Activated CD8-positive, alpha-beta T cell treated with anti-CD3 and anti-CD28 coated beads for 36 hours (primary cell): ENCODE measurements around the gene ZMIZ1. TPM values are rescaled to one million over a fixed set of nuclear protein-coding genes. Genes with fewer than 3 reads are reported as not detected.

Source experiments
- ATAC-seq: fragments of 200-7000 bp; cut with Tn5 transposase; one replicate; pipeline ENCODE4 v1.10.0; 2021; ENCODE audit warnings: mild to moderate bottlenecking, moderate library complexity
- CTCF ChIA-PET: fragments of 350-600 bp; sonication (Branson Sonifier 250); formaldehyde crosslinking; loops from one replicate; lab custom pipeline; 2021; ENCODE audit warnings: antibody characterized with exemption; lab: Charles Lee
- POLR2A ChIA-PET: fragments of 350-600 bp; sonication (Branson Sonifier 250); formaldehyde crosslinking; loops from one replicate; lab custom pipeline; 2021; ENCODE audit warnings: antibody characterized with exemption; lab: Charles Lee
- DNase-seq: peaks from one replicate; pipeline ENCODE4 v3.0.0-alpha.2; 2020
- H3K27ac Mint-ChIP-seq: one replicate; pipeline ENCODE4 v1.8.0; 2021; ENCODE audit warnings: mild to moderate bottlenecking, mixed read lengths
- H3K27me3 Mint-ChIP-seq: one replicate; pipeline ENCODE4 v1.8.0; 2021; ENCODE audit warnings: mixed read lengths
- H3K36me3 Mint-ChIP-seq: one replicate; pipeline ENCODE4 v1.8.0; 2021; ENCODE audit warnings: low read depth, mixed read lengths
- H3K4me1 Mint-ChIP-seq: one replicate; pipeline ENCODE4 v1.8.0; 2021; ENCODE audit warnings: low read depth, mixed read lengths
- H3K4me3 Mint-ChIP-seq: one replicate; pipeline ENCODE4 v1.8.0; 2021; ENCODE audit warnings: mild to moderate bottlenecking, moderate library complexity, mixed read lengths
- H3K9me3 Mint-ChIP-seq: one replicate; pipeline ENCODE4 v1.8.0; 2021; ENCODE audit warnings: mixed read lengths
- CTCF ChIP-seq: fragments of 200-600 bp; IDR thresholded peaks from one replicate; pipeline ENCODE4 v1.8.0; 2022; ENCODE audit warnings: antibody characterized with exemption, mild to moderate bottlenecking
- intact Hi-C: fragments of 100-400 bp; cut with micrococcal nuclease; formaldehyde crosslinking; loops from one replicate; pipeline ENCODE4 v1.10.0; 2022
- total RNA-seq, 2 experiments: library from RNA; stranded (reverse); gene quantifications; one replicate each; pipeline ENCODE4 v1.2.3, GENCODE V29; 2021

The ZMIZ1 gene
- total RNA-seq, 2 experiments from 2014 or later, result 46.5 to 52.2 TPM

DNA sequence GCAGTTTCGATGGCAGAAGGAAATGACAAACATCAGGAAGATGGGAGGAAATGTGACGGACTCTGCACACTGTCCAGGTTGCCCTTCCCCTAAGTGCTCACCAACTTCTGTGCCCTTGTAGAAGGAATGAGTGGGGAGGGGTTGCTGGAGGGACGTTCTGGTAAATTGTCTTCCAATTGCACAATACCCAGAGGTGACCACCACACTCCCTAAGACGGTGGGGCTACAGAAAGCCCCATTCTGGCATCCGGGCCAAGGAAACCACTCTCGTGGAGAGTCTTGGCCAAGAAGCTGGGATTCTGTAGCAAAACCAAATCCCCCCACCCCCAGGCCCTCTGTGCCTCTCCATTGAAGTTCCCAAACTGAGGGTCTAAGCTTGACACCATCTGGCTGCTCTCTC lies 37.1 kb downstream of the ZMIZ1 start:
- ChIA-PET CTCF (interaction anchor here (1.0 to 1.3 kb wide), 3 partner anchors 89 to 90 kb away, joined by 3 to 4 read pairs (median 4); no protein-coding TSS in a partner anchor), POLR2A (interaction anchor here (1.0 kb wide), 1 partner anchor 9 kb away, joined by 4 read pairs; no protein-coding TSS in a partner anchor)
- no peaks in the 10 kb centered on the region for H3K36me3 Mint-ChIP-seq
- H3K9me3 Mint-ChIP-seq, result no peaks in the 10 kb centered on the region
- TF ChIP-seq CTCF, result no peak
- DNase-seq, result no peak
- no peak for ATAC-seq
- no peaks in the 10 kb centered on the region for H3K27me3 Mint-ChIP-seq
- no peak overlapping the region for H3K4me3 Mint-ChIP-seq
- intact Hi-C loops, result no loop called here
- peaks cover 42% of the 10 kb centered on the region for H3K4me1 Mint-ChIP-seq
- H3K27ac Mint-ChIP-seq, result no peak overlapping the region

DNA sequence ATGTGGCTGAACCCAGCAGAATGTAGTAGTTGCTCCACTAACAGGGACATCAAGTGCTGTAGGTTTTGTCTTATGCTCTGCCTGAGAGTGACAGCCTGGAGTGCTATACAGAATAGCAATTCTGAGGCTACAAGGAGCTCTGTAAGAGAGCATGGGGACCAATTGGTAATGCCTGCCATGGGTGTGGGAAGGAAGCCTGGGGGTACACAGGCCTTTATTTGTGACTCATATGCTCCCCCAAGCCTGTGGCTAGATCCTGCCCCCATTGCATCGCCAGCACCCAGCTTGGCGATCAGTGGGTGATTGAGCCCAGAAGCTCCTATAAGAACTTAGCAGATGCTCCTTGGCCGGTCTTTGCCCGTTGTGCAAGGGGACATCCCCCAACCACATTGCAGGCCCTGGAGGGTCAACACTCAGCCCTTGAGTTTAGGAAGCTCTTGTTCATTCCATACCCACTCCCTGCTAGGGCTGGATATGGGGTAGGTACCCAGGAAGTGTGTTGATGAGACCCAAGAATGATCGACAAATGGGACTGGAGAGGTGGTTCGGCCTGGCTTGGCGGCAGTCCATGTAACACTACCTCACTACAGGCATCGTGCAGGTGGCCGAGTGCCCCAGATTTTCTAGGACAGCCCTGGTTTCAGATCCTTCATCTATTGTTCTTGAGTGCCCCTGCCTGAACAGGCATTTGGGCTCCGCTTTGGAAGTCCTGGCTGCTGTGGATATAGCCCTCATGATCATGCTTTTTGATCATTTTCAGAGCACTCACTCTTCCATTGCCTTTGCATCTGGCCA lies 37.7 kb downstream of the ZMIZ1 start:
- ChIA-PET POLR2A (interaction anchor here (1.0 kb wide), 1 partner anchor 8 kb away, joined by 4 read pairs; no protein-coding TSS in a partner anchor), CTCF (interaction anchor here (1.0 kb wide), 1 partner anchor 89 kb away, joined by 4 read pairs; no protein-coding TSS in a partner anchor)
- Mint-ChIP-seq H3K36me3 (no peaks in the 10 kb centered on the region), H3K4me1 (peaks cover 35% of the 10 kb centered on the region), H3K9me3 (no peaks in the 10 kb centered on the region), H3K27me3 (no peaks in the 10 kb centered on the region), H3K4me3 (no peak overlapping the region), H3K27ac (no peak overlapping the region)
- ATAC-seq (peak; percentile 51), DNase-seq (peak; percentile 35)
- no peak for TF ChIP-seq CTCF
- intact Hi-C loops, result no loop called here

DNA sequence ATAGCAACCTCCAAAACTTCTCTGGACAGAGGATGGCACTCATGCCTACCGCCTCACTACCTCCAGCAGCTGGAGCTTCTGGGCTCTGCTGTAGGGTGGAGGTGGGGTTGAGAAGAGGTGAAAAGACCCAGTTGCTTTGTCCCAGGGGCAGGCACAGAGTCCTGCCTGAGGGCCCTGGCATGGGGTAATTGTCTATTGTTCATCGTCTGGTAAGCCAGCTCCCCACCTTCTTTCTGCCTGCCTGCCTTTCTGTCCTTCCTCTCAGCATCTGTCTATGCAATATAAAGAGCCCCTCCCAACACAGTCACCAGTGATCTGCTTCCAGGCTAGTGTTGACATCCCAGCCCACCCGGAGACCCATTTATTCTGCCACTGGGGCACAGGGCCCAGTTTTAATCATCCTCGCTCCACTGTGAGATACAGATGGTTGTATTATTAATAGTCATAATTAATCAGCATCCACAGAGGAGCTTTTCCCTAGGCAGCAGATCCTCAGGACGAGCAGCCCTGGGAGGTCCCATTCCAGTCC lies 39.0 kb downstream of the ZMIZ1 start:
- ATAC-seq (no peak), DNase-seq (no peak)
- intact Hi-C loops, result no loop called here
- CTCF ChIA-PET, result interaction anchor here (0.7 kb wide), 1 partner anchor 75 kb away, joined by 3 read pairs; no protein-coding TSS in a partner anchor
- H3K27ac Mint-ChIP-seq, result no peak overlapping the region
- no peaks in the 10 kb centered on the region for H3K9me3 Mint-ChIP-seq
- H3K4me3 Mint-ChIP-seq, result no peak overlapping the region
- TF ChIP-seq CTCF, result no peak
- H3K27me3 Mint-ChIP-seq, result no peaks in the 10 kb centered on the region
- H3K4me1 Mint-ChIP-seq, result peaks cover 23% of the 10 kb centered on the region
- no peaks in the 10 kb centered on the region for H3K36me3 Mint-ChIP-seq
- POLR2A ChIA-PET, result no interaction called here

DNA sequence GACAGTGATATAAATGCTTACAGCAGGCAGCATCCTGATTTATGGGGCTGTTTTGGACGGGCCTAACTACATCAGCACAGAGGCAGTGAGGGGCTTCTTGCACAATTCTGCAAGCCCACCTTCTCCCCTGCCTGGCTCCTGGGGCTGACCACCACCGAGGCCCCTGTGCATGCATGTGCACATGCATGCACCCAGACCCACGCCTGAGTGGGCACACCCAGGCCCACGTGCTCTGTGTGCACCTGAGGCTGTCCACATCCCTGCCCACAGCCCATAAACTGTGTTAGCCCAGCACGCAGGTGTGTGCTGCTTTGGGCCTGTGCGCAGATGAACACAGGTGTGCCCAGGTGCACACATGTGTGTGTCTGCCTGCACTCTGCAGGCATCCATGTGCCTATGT lies 40.0 kb downstream of the ZMIZ1 start:
- ATAC-seq (no peak), DNase-seq (no peak)
- ChIA-PET CTCF (no interaction called here), POLR2A (no interaction called here)
- no peaks in the 10 kb centered on the region for H3K36me3 Mint-ChIP-seq
- no peak overlapping the region for H3K27ac Mint-ChIP-seq
- no peaks in the 10 kb centered on the region for H3K9me3 Mint-ChIP-seq
- TF ChIP-seq CTCF, result no peak
- no peaks in the 10 kb centered on the region for H3K27me3 Mint-ChIP-seq
- H3K4me3 Mint-ChIP-seq, result no peak overlapping the region
- intact Hi-C loops, result no loop called here
- H3K4me1 Mint-ChIP-seq, result peaks cover 17% of the 10 kb centered on the region

GRCh38 chr10:79111427-79111826 lies 42.7 kb downstream of the ZMIZ1 start:
- no peak overlapping the region for H3K4me3 Mint-ChIP-seq
- ChIA-PET CTCF (interaction anchor here (1.8 kb wide), 1 partner anchor 84 kb away, joined by 10 read pairs; no protein-coding TSS in a partner anchor), POLR2A (no interaction called here)
- no peak for TF ChIP-seq CTCF
- no peaks in the 10 kb centered on the region for H3K36me3 Mint-ChIP-seq
- no peaks in the 10 kb centered on the region for H3K9me3 Mint-ChIP-seq
- intact Hi-C loops, result no loop called here
- no peaks in the 10 kb centered on the region for H3K27me3 Mint-ChIP-seq
- H3K4me1 Mint-ChIP-seq, result peaks cover 29% of the 10 kb centered on the region
- DNase-seq (no peak), ATAC-seq (no peak)
- no peak overlapping the region for H3K27ac Mint-ChIP-seq
